ENCODE data around the gene CTNNA3.

- TF ChIP-seq CTCF (IDR thresholded peaks at IDR 0.05) (no peak), POLR2AphosphoS5 (IDR thresholded peaks at IDR 0.05; ENCODE audit: low read depth, low read length) (no peak), TCF7L2 (IDR thresholded peaks at IDR 0.05; ENCODE audit: low read depth, low read length) (no peak), SIN3A (IDR thresholded peaks at IDR 0.05; ENCODE audit: borderline replicate concordance, insufficient read depth, low read depth, low read length) (no peak), REST (IDR thresholded peaks at IDR 0.05; ENCODE audit: insufficient read depth in 1 of 2, low read depth in 2 of 2, low read length in 1 of 2) (no peak)
These were observed 310.9 kb downstream of the CTNNA3 start for GRCh38 chr10:67385089-67385488.
